ENCODE data around the gene SLC25A23.

Gene SLC25A23

GRCh38 chr19:6481541-6482342 is 22.1 kb upstream of the SLC25A23 start, which contains the start of gene DENND1C:
Gene DENND1C (minus strand): TSS chr19:6481787. CDS start chr19:6481695, 92 bp downstream.
- peak; percentile 45 for DNase-seq (ENCODE audit: low read depth)

GRCh38 chr19:6480848-6481415 is 21.3 kb upstream of the SLC25A23 start:
- DNase-seq (ENCODE audit: low read depth): no peak

- DNase-seq (ENCODE audit: low read depth): no peak
Measured at GRCh38 chr19:6479836-6480398, 20.3 kb upstream of the SLC25A23 start.

GRCh38 chr19:6478815-6479214 is 19.2 kb upstream of the SLC25A23 start:
- no peak for DNase-seq (ENCODE audit: low read depth)

GRCh38 chr19:6476896-6477431 is 17.4 kb upstream of the SLC25A23 start:
- DNase-seq (ENCODE audit: low read depth): no peak

GRCh38 chr19:6476155-6476895 is 16.7 kb upstream of the SLC25A23 start:
- peak; percentile 62 for DNase-seq (ENCODE audit: low read depth)

GRCh38 chr19:6475321-6476108 is 15.9 kb upstream of the SLC25A23 start:
- no peak for DNase-seq (ENCODE audit: low read depth)

GRCh38 chr19:6473647-6474046 is 14.1 kb upstream of the SLC25A23 start:
- no peak for DNase-seq (ENCODE audit: low read depth)

GRCh38 chr19:6472713-6473112 is 13.1 kb upstream of the SLC25A23 start:
- no peak for DNase-seq (ENCODE audit: low read depth)

- DNase-seq (ENCODE audit: low read depth): no peak
Measured at GRCh38 chr19:6471076-6471475, 11.5 kb upstream of the SLC25A23 start.

- no peak for DNase-seq (ENCODE audit: low read depth)
Measured at GRCh38 chr19:6470173-6470572, 10.6 kb upstream of the SLC25A23 start.

- no peak for DNase-seq (ENCODE audit: low read depth)
Measured at GRCh38 chr19:6467384-6467783, 7.8 kb upstream of the SLC25A23 start.

- DNase-seq (ENCODE audit: low read depth): no peak
Measured at GRCh38 chr19:6466526-6467248, 7.1 kb upstream of the SLC25A23 start.

- DNase-seq (ENCODE audit: low read depth): no peak
Measured at GRCh38 chr19:6465663-6466062, 6.1 kb upstream of the SLC25A23 start.

- DNase-seq (ENCODE audit: low read depth): no peak
Measured at GRCh38 chr19:6465006-6465405, 5.4 kb upstream of the SLC25A23 start.

GRCh38 chr19:6464070-6464873 is 4.7 kb upstream of the SLC25A23 start, which contains the start of gene CRB3:
Gene CRB3 (plus strand): TSS chr19:6464271. CDS start chr19:6464702, 431 bp downstream.
- no peak for DNase-seq (ENCODE audit: low read depth)

GRCh38 chr19:6460099-6460884 is 700 bp upstream of the SLC25A23 start:
- peak; percentile 100 for DNase-seq (ENCODE audit: low read depth)

- DNase-seq (ENCODE audit: low read depth): no peak
Measured at GRCh38 chr19:6458695-6459261, 814 bp downstream of the SLC25A23 start.
